Cardiac septum (tissue), 1 donor: ENCODE data around the gene TMEM238. TPM values are rescaled to one million over a fixed set of nuclear protein-coding genes. Genes with fewer than 3 reads are reported as not detected.

ENCODE experiments used
- DNase-seq: peaks from one replicate; pipeline ENCODE4 v3.0.0-alpha.2; 2020; ENCODE audit warnings: low spot score
- intact Hi-C: fragments of 100-400 bp; cut with DNase I; formaldehyde crosslinking; loops from one replicate; pipeline ENCODE4 v1.14.0; 2022
- total RNA-seq: library from RNA; stranded (reverse); fragmentation: NEBNext Ultra II Directional; extraction: Animal tissue kit (Norgen Biotek cat#: 25700); gene quantifications from one replicate; pipeline ENCODE4 v1.2.1, GENCODE V29; 2021
- donor health status: DM: no; HTN: no; CAD: no.

Gene TMEM238
- total RNA-seq, 1 donor from 2014 or later, result 0.65 TPM

- intact Hi-C loops, result loop anchor here (1.0 to 2.0 kb wide), 2 partner anchors 46 to 84 kb away; partner anchors contain the start of gene KMT5C
These were observed 1.0 kb upstream of the TMEM238 start for GRCh38 chr19:55384920-55385723.

GRCh38 chr19:55383279-55384130 is 587 bp downstream of the TMEM238 start:
- no peak for DNase-seq
- intact Hi-C loops, result loop anchor here (2.0 kb wide), 1 partner anchor 83 kb away; no protein-coding TSS in a partner anchor

More at GRCh38 chr19:55384920-55385723, 1.0 kb upstream of the TMEM238 start:
- peak; percentile 97 for DNase-seq

- no peak for DNase-seq
- intact Hi-C loops, result no loop called here
These were observed 1.5 kb downstream of the TMEM238 start for GRCh38 chr19:55382522-55383054.

GRCh38 chr19:55382013-55382412 is 2.1 kb downstream of the TMEM238 start:
- DNase-seq, result no peak
- intact Hi-C loops, result no loop called here

GRCh38 chr19:55379174-55379573 is 4.9 kb downstream of the TMEM238 start:
- intact Hi-C loops, result no loop called here
- DNase-seq, result no peak

GRCh38 chr19:55377356-55378131 is 6.5 kb downstream of the TMEM238 start:
- intact Hi-C loops, result no loop called here
- DNase-seq, result no peak

GRCh38 chr19:55376241-55376933 is 7.7 kb downstream of the TMEM238 start, which contains the start of gene TMEM190:
TMEM190 (plus strand) TSS chr19:55376826; CDS start chr19:55376854, 28 bp downstream.
- intact Hi-C loops, result no loop called here
- no peak for DNase-seq

- no peak for DNase-seq
These were observed 9.9 kb downstream of the TMEM238 start for GRCh38 chr19:55373993-55374757.

GRCh38 chr19:55373306-55373992 is 10.6 kb downstream of the TMEM238 start:
- intact Hi-C loops, result no loop called here
- DNase-seq, result no peak

More at GRCh38 chr19:55373993-55374757, 9.9 kb downstream of the TMEM238 start:
- intact Hi-C loops, result no loop called here

- DNase-seq, result no peak
- intact Hi-C loops, result no loop called here
These were observed 11.6 kb downstream of the TMEM238 start for GRCh38 chr19:55372316-55373081.

GRCh38 chr19:55370305-55370988 is 13.6 kb downstream of the TMEM238 start, which contains the start of gene IL11:
IL11 (minus strand) TSS chr19:55370463; CDS start chr19:55370310, 153 bp downstream.
- intact Hi-C loops, result no loop called here
- DNase-seq, result no peak

GRCh38 chr19:55369653-55370304 is 14.3 kb downstream of the TMEM238 start:
- intact Hi-C loops, result no loop called here

GRCh38 chr19:55368701-55369563 is 15.2 kb downstream of the TMEM238 start:
- DNase-seq, result no peak
- intact Hi-C loops, result no loop called here

More at GRCh38 chr19:55369653-55370304, 14.3 kb downstream of the TMEM238 start:
- DNase-seq, result no peak

- intact Hi-C loops, result no loop called here
These were observed 16.0 kb downstream of the TMEM238 start for GRCh38 chr19:55368106-55368505.

GRCh38 chr19:55366790-55367189 is 17.3 kb downstream of the TMEM238 start:
- DNase-seq, result no peak
- intact Hi-C loops, result no loop called here

More at GRCh38 chr19:55368106-55368505, 16.0 kb downstream of the TMEM238 start:
- DNase-seq, result no peak
